BLaER1 (cell line): Measurements from ENCODE around the gene NAXD.

Experiments used
- H3K27ac ChIP-seq: shearing (Covaris generic); formaldehyde crosslinking; 2 replicates; pipeline ENCODE4 v1.8.1; 2022
- H3K27me3 ChIP-seq: shearing (Covaris generic); formaldehyde crosslinking; 2 replicates; pipeline ENCODE4 v1.8.1; 2022
- H3K36me3 ChIP-seq: shearing (Covaris generic); formaldehyde crosslinking; 2 replicates; pipeline ENCODE4 v1.8.1; 2022
- H3K4me1 ChIP-seq: shearing (Covaris generic); formaldehyde crosslinking; 2 replicates; pipeline ENCODE4 v1.8.1; 2022
- H3K4me2 ChIP-seq: shearing (Covaris generic); formaldehyde crosslinking; 2 replicates; pipeline ENCODE4 v1.8.1; 2022
- H3K4me3 ChIP-seq: shearing (Covaris generic); formaldehyde crosslinking; 2 replicates; pipeline ENCODE4 v1.8.1; 2022
- H3K9ac ChIP-seq: shearing (Covaris generic); formaldehyde crosslinking; 2 replicates; pipeline ENCODE4 v1.8.1; 2022
- H3K9me3 ChIP-seq: shearing (Covaris generic); formaldehyde crosslinking; 2 replicates; pipeline ENCODE4 v1.8.1; 2022
- H4K20me1 ChIP-seq: shearing (Covaris generic); formaldehyde crosslinking; 2 replicates; pipeline ENCODE4 v1.8.1; 2022
- Cebpa-rat ChIP-seq: shearing (Covaris generic); IDR thresholded peaks from 2 replicates; pipeline ENCODE4 v1.8.1; 2022

The NAXD gene

GRCh38 chr13:110642291-110642981 lies 27.1 kb downstream of the NAXD start:
- Histone ChIP-seq H3K27me3 (no peaks in the 10 kb centered on the region), H4K20me1 (peaks cover 70% of the 10 kb centered on the region), H3K4me1 (peaks cover 40% of the 10 kb centered on the region), H3K36me3 (peaks cover 97% of the 10 kb centered on the region), H3K9me3 (no peaks in the 10 kb centered on the region), H3K27ac (no peak overlapping the region), H3K9ac (no peak overlapping the region), H3K4me2 (no peak overlapping the region), H3K4me3 (no peak overlapping the region)
- TF ChIP-seq Cebpa-rat = no peak

DNA sequence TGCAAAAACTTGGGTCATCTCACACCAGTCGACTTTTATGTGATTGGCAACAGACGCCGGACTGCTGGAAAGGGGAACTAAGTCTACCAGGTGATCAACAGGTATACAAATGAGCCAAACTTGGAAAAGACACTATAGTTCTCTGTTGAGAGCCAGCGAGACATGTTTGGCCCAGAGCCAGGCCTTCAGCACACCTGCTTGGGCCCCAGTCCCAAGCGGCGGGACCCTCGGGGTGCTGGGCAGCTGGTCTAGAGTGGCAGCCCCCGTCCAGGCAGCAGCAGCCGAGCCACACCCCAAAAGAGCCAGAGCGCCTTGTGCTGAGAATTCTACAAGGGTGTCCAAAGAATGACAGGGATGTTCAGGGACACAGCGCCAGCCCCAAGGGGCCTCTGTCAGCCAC lies 28.0 kb downstream of the NAXD start:
- TF ChIP-seq Cebpa-rat = no peak
- Histone ChIP-seq H3K4me2 (no peak overlapping the region), H4K20me1 (peaks cover 70% of the 10 kb centered on the region), H3K27ac (no peak overlapping the region), H3K4me3 (no peak overlapping the region), H3K9me3 (no peaks in the 10 kb centered on the region), H3K4me1 (peaks cover 49% of the 10 kb centered on the region), H3K9ac (no peak overlapping the region), H3K27me3 (no peaks in the 10 kb centered on the region), H3K36me3 (peaks cover 90% of the 10 kb centered on the region)

- no peak overlapping the region for H3K27ac ChIP-seq
These were observed 28.6 kb downstream of the NAXD start for GRCh38 chr13:110643768-110644421.

DNA sequence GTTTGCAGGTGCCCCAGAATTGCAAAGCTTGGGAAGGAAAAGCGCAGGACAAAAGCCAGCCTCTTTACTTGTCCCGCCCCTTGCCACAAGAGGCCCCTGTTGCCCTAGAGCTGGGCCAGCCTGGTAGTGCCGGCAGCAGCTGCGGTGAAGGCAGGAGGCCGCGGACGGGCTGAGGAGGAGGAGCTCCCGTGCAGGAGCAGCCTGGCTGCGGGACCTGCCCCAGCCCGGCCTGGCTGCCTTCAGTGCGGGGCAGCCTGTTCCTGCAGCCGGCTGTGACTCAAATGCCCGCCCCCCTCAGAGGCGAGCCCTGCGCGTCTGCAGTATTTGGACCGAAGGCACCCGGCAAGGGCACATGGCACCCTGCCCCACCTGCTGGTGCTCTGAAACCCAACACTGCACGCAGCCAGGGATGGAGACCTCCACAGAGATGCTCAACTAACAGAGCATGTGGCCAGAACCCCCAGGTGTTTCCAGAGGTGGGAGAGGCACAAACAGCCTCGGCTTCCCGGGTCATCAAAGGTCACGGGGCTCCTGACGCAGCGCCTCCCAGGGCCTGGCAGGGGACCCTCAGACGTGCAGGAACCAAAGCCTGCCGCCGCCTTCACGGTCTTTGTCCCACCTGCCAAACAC lies 29.7 kb downstream of the NAXD start:
- Histone ChIP-seq H4K20me1 (peaks cover 54% of the 10 kb centered on the region), H3K9ac (no peak overlapping the region)

More at GRCh38 chr13:110643768-110644421, 28.6 kb downstream of the NAXD start:
- peaks cover 89% of the 10 kb centered on the region for H3K36me3 ChIP-seq
- H3K4me1 ChIP-seq = peaks cover 54% of the 10 kb centered on the region
- no peaks in the 10 kb centered on the region for H3K27me3 ChIP-seq
- no peak overlapping the region for H3K4me3 ChIP-seq
- H4K20me1 ChIP-seq = peaks cover 65% of the 10 kb centered on the region
- no peak for TF ChIP-seq Cebpa-rat
- no peak overlapping the region for H3K4me2 ChIP-seq
- H3K9ac ChIP-seq = no peak overlapping the region
- no peaks in the 10 kb centered on the region for H3K9me3 ChIP-seq

GRCh38 chr13:110645750-110646149 lies 30.4 kb downstream of the NAXD start:
- H3K27me3 ChIP-seq = no peaks in the 10 kb centered on the region
- no peaks in the 10 kb centered on the region for H3K9me3 ChIP-seq
- H3K27ac ChIP-seq = no peak overlapping the region
- peaks cover 89% of the 10 kb centered on the region for H3K36me3 ChIP-seq
- peak overlapping the region; percentile 57 for H3K4me2 ChIP-seq
- H3K4me1 ChIP-seq = peaks cover 53% of the 10 kb centered on the region
- peaks cover 51% of the 10 kb centered on the region for H4K20me1 ChIP-seq
- no peak overlapping the region for H3K4me3 ChIP-seq
- H3K9ac ChIP-seq = no peak overlapping the region
- TF ChIP-seq Cebpa-rat = no peak

More for the DNA sequence above, 29.7 kb downstream of the NAXD start:
- TF ChIP-seq Cebpa-rat = no peak
- Histone ChIP-seq H3K4me1 (peaks cover 61% of the 10 kb centered on the region), H3K27ac (no peak overlapping the region), H3K9me3 (no peaks in the 10 kb centered on the region), H3K36me3 (peaks cover 89% of the 10 kb centered on the region), H3K4me2 (peak overlapping the region; percentile 57), H3K4me3 (no peak overlapping the region), H3K27me3 (no peaks in the 10 kb centered on the region)

DNA sequence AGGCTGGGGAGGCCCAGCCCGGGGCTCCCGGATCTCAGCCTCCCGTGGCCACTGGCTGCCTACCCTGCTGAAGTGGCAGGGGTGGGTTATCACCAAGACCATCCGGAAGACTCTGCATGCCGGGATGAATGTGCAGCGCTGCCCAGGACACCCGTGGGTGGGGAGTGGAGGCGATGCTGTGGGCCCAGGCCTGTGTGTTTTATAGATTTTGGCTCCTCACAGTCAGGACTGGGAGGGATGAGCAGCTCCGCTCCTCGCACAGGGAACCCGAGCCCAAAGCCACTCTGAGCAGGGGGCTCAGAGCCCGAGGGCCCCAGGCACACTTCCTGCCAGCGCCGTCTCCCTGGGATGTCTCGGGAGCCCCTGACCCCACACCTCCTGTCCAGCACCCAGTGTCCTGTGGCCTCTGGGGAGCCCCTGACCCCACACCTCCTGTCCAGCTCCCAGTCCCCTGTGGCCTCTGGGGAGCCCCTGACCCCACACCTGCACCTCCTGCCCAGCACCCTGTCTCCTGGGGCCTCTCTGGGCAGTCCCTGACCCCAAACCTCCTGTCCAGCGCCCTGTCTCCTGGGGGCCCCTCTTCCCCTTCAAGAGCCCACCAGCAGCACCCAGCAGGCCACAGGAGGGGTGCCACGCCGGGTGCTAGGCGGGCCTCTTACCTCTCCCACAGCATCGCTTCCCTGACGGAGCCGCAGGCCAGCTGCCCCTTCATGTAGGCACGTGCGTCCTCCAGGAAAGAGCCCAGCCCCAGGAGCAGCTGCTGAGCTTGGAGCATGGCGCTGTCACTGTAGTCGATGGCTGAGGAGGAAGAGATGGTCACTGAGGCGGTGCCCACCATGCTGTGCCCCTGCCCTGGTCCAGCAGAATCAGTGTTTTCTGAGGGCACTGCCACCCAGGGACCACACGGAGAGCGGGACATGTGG lies 31.4 kb downstream of the NAXD start:
- TF ChIP-seq Cebpa-rat = no peak
- Histone ChIP-seq H3K4me1 (peaks cover 49% of the 10 kb centered on the region), H3K36me3 (peaks cover 90% of the 10 kb centered on the region), H3K4me3 (no peak overlapping the region), H3K27me3 (no peaks in the 10 kb centered on the region), H3K9ac (no peak overlapping the region), H3K27ac (peak overlapping the region; percentile 41; the same call in 1 of the 2 replicates), H4K20me1 (peaks cover 53% of the 10 kb centered on the region), H3K9me3 (no peaks in the 10 kb centered on the region), H3K4me2 (no peak overlapping the region)

DNA sequence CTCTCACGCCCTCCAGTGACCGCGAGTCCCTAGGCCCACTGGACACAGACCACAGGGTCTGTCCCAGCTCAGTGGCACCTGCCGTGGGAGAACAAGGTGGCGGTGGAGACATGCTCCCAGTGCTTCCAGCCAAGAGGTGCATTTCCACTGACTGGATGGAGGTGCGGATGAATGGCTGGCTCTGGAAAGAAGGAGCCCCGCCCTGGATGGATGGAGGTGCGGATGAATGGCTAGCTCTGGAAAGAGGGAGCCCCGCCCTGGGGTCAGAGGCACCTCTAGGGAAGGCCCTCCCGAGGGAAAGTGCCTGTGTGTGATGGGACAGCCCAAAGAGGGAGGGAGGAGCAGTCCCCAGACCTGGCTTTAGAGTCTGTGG lies 32.0 kb downstream of the NAXD start:
- TF ChIP-seq Cebpa-rat = no peak
- Histone ChIP-seq H3K9me3 (no peaks in the 10 kb centered on the region), H3K4me2 (peak overlapping the region; percentile 43), H3K27ac (0 out of 2 replicates have a peak overlapping the region, but pooled peaks have one; percentile 22), H4K20me1 (peaks cover 58% of the 10 kb centered on the region), H3K4me3 (no peak overlapping the region), H3K27me3 (no peaks in the 10 kb centered on the region), H3K36me3 (peaks cover 88% of the 10 kb centered on the region), H3K9ac (no peak overlapping the region), H3K4me1 (peaks cover 54% of the 10 kb centered on the region)

DNA sequence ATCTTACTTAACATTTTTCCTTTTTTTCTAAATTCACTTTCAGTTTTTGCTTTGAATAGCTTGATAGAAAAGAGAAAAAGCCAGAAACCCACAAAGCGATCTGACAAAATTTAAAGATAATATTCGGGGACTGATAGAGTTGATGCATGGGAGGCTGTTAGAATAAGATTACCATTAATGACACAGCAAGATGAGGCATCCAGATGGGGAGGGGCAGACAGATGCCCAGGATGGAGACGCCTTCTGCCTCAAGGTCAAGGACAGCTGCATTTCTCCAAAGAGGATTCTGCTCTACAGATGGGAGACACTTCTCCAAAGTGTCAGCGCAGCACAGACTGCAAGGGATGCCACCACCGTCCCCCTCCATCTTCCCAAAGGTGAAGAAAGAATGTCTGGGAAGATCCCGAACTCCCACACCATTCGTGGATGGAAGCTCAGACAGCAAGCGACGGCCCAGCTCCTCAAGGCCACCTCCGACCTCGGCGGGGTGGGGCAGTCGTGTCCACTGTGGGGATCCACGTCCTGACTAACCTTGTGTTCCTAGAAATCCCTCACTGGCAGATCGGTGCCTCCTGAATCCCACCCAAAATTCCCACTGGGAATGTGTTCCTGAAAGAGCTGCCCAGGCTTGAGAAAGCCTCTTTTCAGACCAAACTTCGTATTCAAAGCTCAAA lies 32.9 kb downstream of the NAXD start:
- Histone ChIP-seq H4K20me1 (peaks cover 61% of the 10 kb centered on the region), H3K4me2 (peak overlapping the region; percentile 43), H3K36me3 (peaks cover 86% of the 10 kb centered on the region), H3K4me1 (peaks cover 59% of the 10 kb centered on the region), H3K9me3 (no peaks in the 10 kb centered on the region), H3K4me3 (no peak overlapping the region), H3K27me3 (no peaks in the 10 kb centered on the region), H3K27ac (no peak overlapping the region), H3K9ac (peak overlapping the region; percentile 6; the same call in 1 of the 2 replicates)
- TF ChIP-seq Cebpa-rat = no peak

GRCh38 chr13:110648848-110649421 lies 33.6 kb downstream of the NAXD start:
- Histone ChIP-seq H3K4me2 (no peak overlapping the region), H3K27me3 (no peaks in the 10 kb centered on the region), H3K9me3 (no peaks in the 10 kb centered on the region), H3K36me3 (peaks cover 84% of the 10 kb centered on the region), H3K27ac (no peak overlapping the region), H4K20me1 (peaks cover 61% of the 10 kb centered on the region), H3K4me3 (no peak overlapping the region), H3K4me1 (peaks cover 59% of the 10 kb centered on the region), H3K9ac (no peak overlapping the region)
- TF ChIP-seq Cebpa-rat = no peak
